NCI-H524 treated with DMSO at 0.1 percent for 48 hours (cell line): ENCODE measurements around the gene NKX6-2.
"Not testable (repeated sequence)": the region's sequence is repeated elsewhere in the genome, so short reads cannot be mapped to it uniquely, and the experiment has no call there.

Experiments used
- DNase-seq: peaks from one replicate; lab custom pipeline; 2025; lab: John Stamatoyannopoulos, UW

The NKX6-2 gene

GRCh38 chr10:132785723-132786475, at the start of gene NKX6-2:
NKX6-2 (minus strand) TSS chr10:132786147; CDS start chr10:132785948, 199 bp downstream.
- DNase-seq: no peak

- no peak for DNase-seq
Observed at GRCh38 chr10:132834891-132835847, 49.2 kb upstream of the NKX6-2 start.

GRCh38 chr10:132834311-132834761, 48.4 kb upstream of the NKX6-2 start:
- no peak for DNase-seq

- DNase-seq: no peak
Observed at GRCh38 chr10:132833421-132834111, 47.6 kb upstream of the NKX6-2 start.

- no peak for DNase-seq
Observed at GRCh38 chr10:132832186-132832969, 46.4 kb upstream of the NKX6-2 start.

GRCh38 chr10:132829403-132829802, 43.5 kb upstream of the NKX6-2 start:
- no peak for DNase-seq

- DNase-seq: no peak
Observed at GRCh38 chr10:132828681-132829080, 42.7 kb upstream of the NKX6-2 start.

GRCh38 chr10:132827861-132828539, 42.1 kb upstream of the NKX6-2 start:
- no peak for DNase-seq

- DNase-seq: no peak
Observed at GRCh38 chr10:132827423-132827789, 41.5 kb upstream of the NKX6-2 start.

GRCh38 chr10:132826524-132827422, 40.8 kb upstream of the NKX6-2 start:
- DNase-seq: no peak

GRCh38 chr10:132825783-132826523, 40.0 kb upstream of the NKX6-2 start:
- DNase-seq: not testable (repeated sequence)

GRCh38 chr10:132820056-132820455, 34.1 kb upstream of the NKX6-2 start:
- DNase-seq: no peak

- no peak for DNase-seq
Observed at GRCh38 chr10:132817701-132818211, 31.8 kb upstream of the NKX6-2 start.

GRCh38 chr10:132816718-132817117, 30.8 kb upstream of the NKX6-2 start:
- no peak for DNase-seq

- no peak for DNase-seq
Observed at GRCh38 chr10:132815168-132815857, 29.4 kb upstream of the NKX6-2 start.

- DNase-seq: no peak
Observed at GRCh38 chr10:132814469-132814856, 28.5 kb upstream of the NKX6-2 start.

- DNase-seq: no peak
Observed at GRCh38 chr10:132813560-132814468, 27.9 kb upstream of the NKX6-2 start.
